ENCODE data around the gene SOX18.

DNA sequence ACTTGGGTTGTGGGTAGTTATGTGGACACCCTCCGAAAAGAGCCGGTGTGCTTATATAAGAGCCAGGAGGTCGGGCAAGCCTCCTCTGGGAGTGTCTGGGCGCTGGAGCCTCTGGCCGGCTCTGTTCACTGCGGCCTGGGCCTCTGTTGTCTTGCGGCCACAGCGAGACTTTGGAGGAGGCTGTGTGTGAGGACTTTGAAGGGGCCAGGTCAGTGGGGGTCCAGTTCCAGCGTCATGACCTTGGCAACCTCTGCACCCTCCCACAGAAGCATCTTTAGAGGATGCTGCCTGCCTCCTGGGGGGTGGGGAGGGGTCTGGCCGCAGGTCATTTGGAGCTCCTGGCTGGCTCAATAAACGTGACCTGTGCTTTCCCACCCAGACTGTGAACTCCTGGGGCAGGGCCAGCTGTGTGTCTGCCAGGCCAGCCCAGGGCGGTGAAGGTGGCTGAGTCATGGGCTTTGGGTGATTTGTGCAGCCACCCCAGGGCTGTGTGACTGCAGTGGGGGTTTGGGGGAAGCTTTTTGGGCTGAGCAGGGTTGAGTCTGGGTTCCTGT is 14.8 kb upstream of the SOX18 start:
- TF ChIP-seq, protein P1, sequence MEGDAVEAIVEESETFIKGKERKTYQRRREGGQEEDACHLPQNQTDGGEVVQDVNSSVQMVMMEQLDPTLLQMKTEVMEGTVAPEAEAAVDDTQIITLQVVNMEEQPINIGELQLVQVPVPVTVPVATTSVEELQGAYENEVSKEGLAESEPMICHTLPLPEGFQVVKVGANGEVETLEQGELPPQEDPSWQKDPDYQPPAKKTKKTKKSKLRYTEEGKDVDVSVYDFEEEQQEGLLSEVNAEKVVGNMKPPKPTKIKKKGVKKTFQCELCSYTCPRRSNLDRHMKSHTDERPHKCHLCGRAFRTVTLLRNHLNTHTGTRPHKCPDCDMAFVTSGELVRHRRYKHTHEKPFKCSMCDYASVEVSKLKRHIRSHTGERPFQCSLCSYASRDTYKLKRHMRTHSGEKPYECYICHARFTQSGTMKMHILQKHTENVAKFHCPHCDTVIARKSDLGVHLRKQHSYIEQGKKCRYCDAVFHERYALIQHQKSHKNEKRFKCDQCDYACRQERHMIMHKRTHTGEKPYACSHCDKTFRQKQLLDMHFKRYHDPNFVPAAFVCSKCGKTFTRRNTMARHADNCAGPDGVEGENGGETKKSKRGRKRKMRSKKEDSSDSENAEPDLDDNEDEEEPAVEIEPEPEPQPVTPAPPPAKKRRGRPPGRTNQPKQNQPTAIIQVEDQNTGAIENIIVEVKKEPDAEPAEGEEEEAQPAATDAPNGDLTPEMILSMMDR (conservative IDR thresholded peaks at IDR 0.05; ENCODE audit: low read length): no peak
- TF ChIP-seq EZH2phosphoT487 (IDR thresholded peaks at IDR 0.05; ENCODE audit: borderline replicate concordance): no peak
